A673 (cell line): ENCODE measurements around the gene KLF16. TPM values are rescaled to one million over a fixed set of nuclear protein-coding genes. Genes with fewer than 3 reads are reported as not detected.

ENCODE experiments used
- BruUV-seq: library from RNA; stranded (reverse); fragments of 400-500 nt; replicated peaks from 2 replicates; lab custom pipeline; 2021; lab: Mats Ljungman, UMichigan
- CTCF ChIA-PET: fragments of 300-600 bp; sonication (Branson Sonifier 250); formaldehyde crosslinking; loops from one replicate; lab custom pipeline; 2022; ENCODE audit warnings: antibody characterized with exemption; lab: Charles Lee
- POLR2A ChIA-PET: fragments of 300-600 bp; sonication (Branson Sonifier 250); formaldehyde crosslinking; loops from one replicate; lab custom pipeline; 2022; ENCODE audit warnings: antibody characterized with exemption; ENCODE audit not compliant: low non-redundant PET; lab: Charles Lee
- DNase-seq: peaks from one replicate; pipeline ENCODE4 v3.0.0-alpha.2; 2015; ENCODE audit warnings: low spot score
- H3K27ac ChIP-seq: fragments of 200-600 bp; sonication (generic); 2 replicates; pipeline ENCODE4 v1.5.1; 2016; ENCODE audit warnings: mixed run types, low read depth, mild to moderate bottlenecking, mixed read lengths, antibody characterized with exemption, low read length; ENCODE audit not compliant: poor library complexity, severe bottlenecking
- H3K27me3 ChIP-seq: fragments of 200-600 bp; sonication (generic); replicated peaks from 2 replicates; pipeline ENCODE4 v1.6.1; 2017; ENCODE audit warnings: mixed run types, low read depth, mild to moderate bottlenecking, mixed read lengths, antibody characterized with exemption, low read length; ENCODE audit not compliant: insufficient read depth, poor library complexity
- H3K36me3 ChIP-seq: fragments of 200-600 bp; sonication (generic); 2 replicates; pipeline ENCODE4 v1.6.1; 2016; ENCODE audit warnings: mixed run types, mild to moderate bottlenecking, mixed read lengths, antibody characterized with exemption, low read length; ENCODE audit not compliant: insufficient read depth, poor library complexity, severe bottlenecking
- H3K4me1 ChIP-seq: fragments of 200-600 bp; sonication (generic); 2 replicates; pipeline ENCODE4 v1.6.1; 2017; ENCODE audit warnings: mixed run types, mild to moderate bottlenecking, mixed read lengths, antibody characterized with exemption, low read length; ENCODE audit not compliant: insufficient read depth, poor library complexity, severe bottlenecking
- H3K4me3 ChIP-seq: fragments of 200-600 bp; sonication (generic); 2 replicates; pipeline ENCODE4 v1.5.1; 2016; ENCODE audit warnings: low read depth, mixed run types, mild to moderate bottlenecking, mixed read lengths, low read length; ENCODE audit not compliant: poor library complexity, severe bottlenecking
- H3K9me3 ChIP-seq: fragments of 200-600 bp; sonication (generic); 2 replicates; pipeline ENCODE4 v1.6.1; 2016; ENCODE audit warnings: mixed run types, low read depth, mild to moderate bottlenecking, mixed read lengths, antibody characterized with exemption, low read length; ENCODE audit not compliant: poor library complexity, severe bottlenecking
- CTCF ChIP-seq: fragments of 300-800, 200-600 bp; sonication (generic); conservative IDR thresholded peaks from 2 replicates; pipeline ENCODE4 v1.5.1; 2017; ENCODE audit warnings: low read depth, mild to moderate bottlenecking, antibody characterized with exemption, low read length, moderate library complexity, mixed read lengths
- EZH2 ChIP-seq: fragments of 200-600 bp; sonication (generic); IDR thresholded peaks from 2 replicates; pipeline ENCODE4 v1.6.1; 2017; ENCODE audit warnings: borderline replicate concordance, low read depth, mild to moderate bottlenecking, mixed read lengths, antibody characterized with exemption, low read length; ENCODE audit not compliant: poor library complexity, severe bottlenecking
- intact Hi-C: fragments of 100-400 bp; cut with micrococcal nuclease; formaldehyde crosslinking; loops from one replicate; pipeline ENCODE4 v1.10.0; 2022; ENCODE audit not compliant: unreplicated experiment
- total RNA-seq: library from RNA; stranded (reverse); gene quantifications from 2 replicates; pipeline ENCODE4 v1.2.3, GENCODE V29; 2021

The KLF16 gene
- total RNA-seq, 1 experiment from 2014 or later, result 46.8 TPM

GRCh38 chr19:1825909-1826556, 37.3 kb downstream of the KLF16 start:
- Histone ChIP-seq H3K27ac (no peak overlapping the region), H3K36me3 (peaks cover 19% of the 10 kb centered on the region), H3K4me3 (no peak overlapping the region), H3K27me3 (no peaks in the 10 kb centered on the region), H3K9me3 (no peaks in the 10 kb centered on the region), H3K4me1 (no peaks in the 10 kb centered on the region)
- TF ChIP-seq CTCF (peak; percentile 98), EZH2 (no peak)
- intact Hi-C loops, result no loop called here
- CTCF ChIA-PET, result interaction anchor here (0.5 to 2.0 kb wide), 19 partner anchors 11 to 1402 kb away, joined by 3 to 23 read pairs (median 5); partner anchors contain the start of gene ATP8B3
- peak; percentile 88 for DNase-seq
- POLR2A ChIA-PET, result interaction anchor here (0.5 kb wide), 1 partner anchor 585 kb away, joined by 14 read pairs; no protein-coding TSS in a partner anchor
- BruUV-seq, result no TSS peak

DNA sequence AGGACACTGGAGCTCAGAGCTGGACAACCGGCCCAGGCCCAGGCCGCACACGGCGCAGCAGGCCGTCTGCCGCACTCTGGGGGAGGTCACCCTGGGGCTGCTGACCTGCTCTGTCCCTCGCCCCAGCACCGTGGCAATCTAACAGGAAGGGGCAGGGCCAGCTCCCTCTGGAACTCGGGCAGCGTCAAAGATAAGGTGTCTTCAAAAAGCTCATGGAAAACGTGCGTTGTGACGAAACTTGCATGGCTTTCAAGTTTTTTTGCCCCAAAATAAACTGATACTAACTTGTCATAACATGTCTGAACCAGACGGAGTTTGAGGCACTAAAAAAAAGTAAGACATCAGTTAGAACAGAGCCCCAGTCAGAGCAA, 39.1 kb downstream of the KLF16 start:
- Histone ChIP-seq H3K4me1 (no peaks in the 10 kb centered on the region), H3K27me3 (no peaks in the 10 kb centered on the region), H3K4me3 (no peak overlapping the region), H3K27ac (no peak overlapping the region), H3K9me3 (no peaks in the 10 kb centered on the region), H3K36me3 (peaks cover 30% of the 10 kb centered on the region)
- DNase-seq, result no peak
- TF ChIP-seq EZH2 (no peak), CTCF (no peak)
- BruUV-seq, result no TSS peak
- ChIA-PET CTCF (interaction anchor here (0.6 kb wide), 1 partner anchor 20 kb away, joined by 4 read pairs; no protein-coding TSS in a partner anchor), POLR2A (no interaction called here)
- intact Hi-C loops, result no loop called here

DNA sequence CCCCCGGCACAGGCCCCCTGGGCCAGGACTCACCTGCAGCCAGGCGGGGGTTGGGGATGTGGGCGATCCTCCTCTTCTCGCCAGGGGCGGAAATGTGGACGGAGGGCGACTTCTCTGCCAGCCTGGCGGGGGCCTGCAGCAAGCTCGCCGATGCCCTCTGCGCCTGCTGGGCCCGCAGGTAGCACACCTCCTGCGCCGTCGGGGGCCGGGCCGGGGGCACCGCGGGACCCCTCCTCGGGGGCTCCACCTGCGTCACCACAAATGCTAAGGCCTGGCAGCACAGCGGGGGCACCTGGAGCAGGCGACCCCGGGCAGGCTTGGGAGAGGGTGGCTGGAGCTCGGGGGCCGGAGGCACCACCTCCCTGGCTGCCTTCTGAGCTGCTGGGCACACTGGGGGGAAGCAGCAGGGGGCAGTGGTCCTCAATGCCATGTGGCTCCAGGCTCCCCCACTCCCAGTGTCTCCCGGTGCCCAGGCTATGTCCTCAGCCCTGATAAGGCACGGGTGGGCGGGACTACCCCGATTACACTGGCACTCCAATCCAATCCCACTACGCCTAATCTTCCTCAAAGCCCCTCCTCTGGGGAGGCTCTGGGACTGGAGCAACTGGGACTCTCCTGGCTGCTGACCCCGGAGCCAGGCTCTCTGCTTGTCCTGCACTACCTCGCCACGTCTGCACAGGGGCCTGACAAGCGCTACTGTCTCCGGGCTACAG, 39.7 kb downstream of the KLF16 start:
- Histone ChIP-seq H3K4me1 (no peaks in the 10 kb centered on the region), H3K27ac (no peak overlapping the region), H3K9me3 (no peaks in the 10 kb centered on the region), H3K36me3 (peaks cover 34% of the 10 kb centered on the region), H3K4me3 (no peak overlapping the region), H3K27me3 (no peaks in the 10 kb centered on the region)
- BruUV-seq, result no TSS peak
- DNase-seq, result no peak
- ChIA-PET CTCF (no interaction called here), POLR2A (no interaction called here)
- TF ChIP-seq EZH2, result no peak
- intact Hi-C loops, result no loop called here
